Measurements from ENCODE around the gene JARID2.
A peak's percentile ranks its signal among the peaks of the same experiment; 100 is the strongest.

JARID2 gene

GRCh38 chr6:15551798-15552197 is 305.9 kb downstream of the JARID2 start:
- CTCF ChIA-PET, result interaction anchor here (1.0 to 2.2 kb wide), 5 partner anchors 30 to 75 kb away, joined by 3 to 7 read pairs (median 5); no protein-coding TSS in a partner anchor
- POLR2A ChIA-PET, result interaction anchor here (0.7 kb wide), 1 partner anchor 1006 kb away, joined by 4 read pairs; no protein-coding TSS in a partner anchor
- no peaks in the 10 kb centered on the region for H3K27me3 ChIP-seq (replicated peaks in 2 of 5; ENCODE audit: control insufficient read depth in 4 of 5, insufficient read depth in 5 of 5, low read length in 4 of 5)
- peaks cover 0 to 7% (median 3%) of the 10 kb centered on the region in 4 experiments for H3K36me3 ChIP-seq (ENCODE audit: control insufficient read depth in 4 of 4, insufficient read depth in 4 of 4, low read length in 3 of 4)
- DNase-seq, result peak; percentile 16 to 84 (median 78)
- H3K4me1 ChIP-seq (ENCODE audit: control extremely low read depth in 1 of 4, control insufficient read depth in 4 of 4, insufficient read depth in 4 of 4, low read length in 3 of 4), result peaks cover 5 to 31% (median 20%) of the 10 kb centered on the region in 4 experiments
- H3K4me3 ChIP-seq (ENCODE audit: control insufficient read depth in 1 of 7, extremely low read depth in 1 of 7, insufficient read depth in 4 of 7, low read depth in 2 of 7, low read length in 6 of 7), result peak overlapping the region in 3 of 7 experiments; percentile 1 to 46 (median 1)
- H3K27ac ChIP-seq (ENCODE audit: insufficient read depth in 1 of 2, low read depth in 1 of 2, low read length in 2 of 2, poor library complexity in 1 of 2, severe bottlenecking in 2 of 2), result peak overlapping the region in 1 of 2 experiments; percentile 9
- WGBS (ENCODE audit: insufficient coverage), result 3% methylated on average over 5 of the region's 6 CpGs
- H3K9me3 ChIP-seq (ENCODE audit: control extremely low read depth in 1 of 5, control insufficient read depth in 4 of 5, insufficient read depth in 2 of 5, low read depth in 1 of 5, low read length in 4 of 5), result no peaks in the 10 kb centered on the region

GRCh38 chr6:15553031-15553430 is 307.2 kb downstream of the JARID2 start:
- Histone ChIP-seq H3K36me3 (ENCODE audit: control insufficient read depth in 4 of 4, insufficient read depth in 4 of 4, low read length in 3 of 4) (peaks cover 0 to 7% (median 2%) of the 10 kb centered on the region in 4 experiments), H3K4me1 (ENCODE audit: control extremely low read depth in 1 of 4, control insufficient read depth in 4 of 4, insufficient read depth in 4 of 4, low read length in 3 of 4) (peaks cover 5 to 31% (median 20%) of the 10 kb centered on the region in 4 experiments), H3K27ac (ENCODE audit: insufficient read depth in 1 of 2, low read depth in 1 of 2, low read length in 2 of 2, poor library complexity in 1 of 2, severe bottlenecking in 2 of 2) (no peak overlapping the region), H3K4me3 (ENCODE audit: control insufficient read depth in 1 of 7, extremely low read depth in 1 of 7, insufficient read depth in 4 of 7, low read depth in 2 of 7, low read length in 6 of 7) (no peak overlapping the region), H3K27me3 (replicated peaks in 2 of 5; ENCODE audit: control insufficient read depth in 4 of 5, insufficient read depth in 5 of 5, low read length in 4 of 5) (no peaks in the 10 kb centered on the region), H3K9me3 (ENCODE audit: control extremely low read depth in 1 of 5, control insufficient read depth in 4 of 5, insufficient read depth in 2 of 5, low read depth in 1 of 5, low read length in 4 of 5) (no peaks in the 10 kb centered on the region)
- DNase-seq, result no peak
- 100% methylated on average over 1 of the region's 2 CpGs for WGBS (ENCODE audit: insufficient coverage)
- POLR2A ChIA-PET, result no interaction called here
- CTCF ChIA-PET, result interaction anchor here (1.8 to 2.2 kb wide), 2 partner anchors 33 to 70 kb away, joined by 6 to 7 read pairs; no protein-coding TSS in a partner anchor

GRCh38 chr6:15553736-15554294 is 307.9 kb downstream of the JARID2 start:
- Histone ChIP-seq H3K27me3 (replicated peaks in 2 of 5; ENCODE audit: control insufficient read depth in 4 of 5, insufficient read depth in 5 of 5, low read length in 4 of 5) (no peaks in the 10 kb centered on the region), H3K4me1 (ENCODE audit: control extremely low read depth in 1 of 4, control insufficient read depth in 4 of 4, insufficient read depth in 4 of 4, low read length in 3 of 4) (peaks cover 5 to 31% (median 20%) of the 10 kb centered on the region in 4 experiments), H3K36me3 (ENCODE audit: control insufficient read depth in 4 of 4, insufficient read depth in 4 of 4, low read length in 3 of 4) (peaks cover 0 to 7% (median 2%) of the 10 kb centered on the region in 4 experiments), H3K27ac (ENCODE audit: insufficient read depth in 1 of 2, low read depth in 1 of 2, low read length in 2 of 2, poor library complexity in 1 of 2, severe bottlenecking in 2 of 2) (no peak overlapping the region), H3K9me3 (ENCODE audit: control extremely low read depth in 1 of 5, control insufficient read depth in 4 of 5, insufficient read depth in 2 of 5, low read depth in 1 of 5, low read length in 4 of 5) (no peaks in the 10 kb centered on the region), H3K4me3 (ENCODE audit: control insufficient read depth in 1 of 7, extremely low read depth in 1 of 7, insufficient read depth in 4 of 7, low read depth in 2 of 7, low read length in 6 of 7) (no peak overlapping the region)
- ChIA-PET CTCF (interaction anchor here (1.8 to 2.2 kb wide), 2 partner anchors 34 to 69 kb away, joined by 6 to 7 read pairs; no protein-coding TSS in a partner anchor), POLR2A (no interaction called here)
- DNase-seq, result no peak
- WGBS (ENCODE audit: insufficient coverage), result 100% methylated on average over 2 of the region's 4 CpGs

- POLR2A ChIA-PET, result interaction anchor here (0.5 kb wide), 1 partner anchor 40 kb away, joined by 5 read pairs; no protein-coding TSS in a partner anchor
- 88% methylated on average over 6 of the region's 6 CpGs for WGBS (ENCODE audit: insufficient coverage)
Measured at GRCh38 chr6:15554728-15555100, 308.8 kb downstream of the JARID2 start.

GRCh38 chr6:15555101-15556038 is 309.5 kb downstream of the JARID2 start:
- peaks cover 5 to 30% (median 20%) of the 10 kb centered on the region in 4 experiments for H3K4me1 ChIP-seq (ENCODE audit: control extremely low read depth in 1 of 4, control insufficient read depth in 4 of 4, insufficient read depth in 4 of 4, low read length in 3 of 4)
- 95% methylated on average over 2 of the region's 5 CpGs for WGBS (ENCODE audit: insufficient coverage)
- peaks cover 0 to 7% (median 2%) of the 10 kb centered on the region in 4 experiments for H3K36me3 ChIP-seq (ENCODE audit: control insufficient read depth in 4 of 4, insufficient read depth in 4 of 4, low read length in 3 of 4)
- no peaks in the 10 kb centered on the region for H3K9me3 ChIP-seq (ENCODE audit: control extremely low read depth in 1 of 5, control insufficient read depth in 4 of 5, insufficient read depth in 2 of 5, low read depth in 1 of 5, low read length in 4 of 5)
- H3K27me3 ChIP-seq (replicated peaks in 2 of 5; ENCODE audit: control insufficient read depth in 4 of 5, insufficient read depth in 5 of 5, low read length in 4 of 5), result no peaks in the 10 kb centered on the region
- H3K27ac ChIP-seq (ENCODE audit: insufficient read depth in 1 of 2, low read depth in 1 of 2, low read length in 2 of 2, poor library complexity in 1 of 2, severe bottlenecking in 2 of 2), result peak overlapping the region in 1 of 2 experiments; percentile 44
- ChIA-PET CTCF (no interaction called here), POLR2A (interaction anchor here (0.5 kb wide), 1 partner anchor 39 kb away, joined by 5 read pairs; no protein-coding TSS in a partner anchor)
- no peak for DNase-seq
- H3K4me3 ChIP-seq (ENCODE audit: control insufficient read depth in 1 of 7, extremely low read depth in 1 of 7, insufficient read depth in 4 of 7, low read depth in 2 of 7, low read length in 6 of 7), result peak overlapping the region in 1 of 7 experiments; percentile 12

More at GRCh38 chr6:15554728-15555100, 308.8 kb downstream of the JARID2 start:
- CTCF ChIA-PET, result no interaction called here
- no peak overlapping the region for H3K4me3 ChIP-seq (ENCODE audit: control insufficient read depth in 1 of 7, extremely low read depth in 1 of 7, insufficient read depth in 4 of 7, low read depth in 2 of 7, low read length in 6 of 7)
- H3K27ac ChIP-seq (ENCODE audit: insufficient read depth in 1 of 2, low read depth in 1 of 2, low read length in 2 of 2, poor library complexity in 1 of 2, severe bottlenecking in 2 of 2), result no peak overlapping the region
- no peaks in the 10 kb centered on the region for H3K27me3 ChIP-seq (replicated peaks in 2 of 5; ENCODE audit: control insufficient read depth in 4 of 5, insufficient read depth in 5 of 5, low read length in 4 of 5)
- peaks cover 0 to 7% (median 2%) of the 10 kb centered on the region in 4 experiments for H3K36me3 ChIP-seq (ENCODE audit: control insufficient read depth in 4 of 4, insufficient read depth in 4 of 4, low read length in 3 of 4)
- peaks cover 5 to 31% (median 20%) of the 10 kb centered on the region in 4 experiments for H3K4me1 ChIP-seq (ENCODE audit: control extremely low read depth in 1 of 4, control insufficient read depth in 4 of 4, insufficient read depth in 4 of 4, low read length in 3 of 4)
- H3K9me3 ChIP-seq (ENCODE audit: control extremely low read depth in 1 of 5, control insufficient read depth in 4 of 5, insufficient read depth in 2 of 5, low read depth in 1 of 5, low read length in 4 of 5), result no peaks in the 10 kb centered on the region
- DNase-seq, result no peak

GRCh38 chr6:15556711-15557110 is 310.8 kb downstream of the JARID2 start:
- H3K27ac ChIP-seq (ENCODE audit: insufficient read depth in 1 of 2, low read depth in 1 of 2, low read length in 2 of 2, poor library complexity in 1 of 2, severe bottlenecking in 2 of 2), result peak overlapping the region in 1 of 2 experiments; percentile 0
- WGBS (ENCODE audit: insufficient coverage), result 80% methylated on average over 1 of the region's 1 CpG
- POLR2A ChIA-PET, result interaction anchor here (0.7 to 0.8 kb wide), 2 partner anchors 38 to 51 kb away, joined by 4 read pairs; no protein-coding TSS in a partner anchor
- H3K9me3 ChIP-seq (ENCODE audit: control extremely low read depth in 1 of 5, control insufficient read depth in 4 of 5, insufficient read depth in 2 of 5, low read depth in 1 of 5, low read length in 4 of 5), result no peaks in the 10 kb centered on the region
- peaks cover 3 to 17% (median 11%) of the 10 kb centered on the region in 4 experiments for H3K4me1 ChIP-seq (ENCODE audit: control extremely low read depth in 1 of 4, control insufficient read depth in 4 of 4, insufficient read depth in 4 of 4, low read length in 3 of 4)
- H3K27me3 ChIP-seq (replicated peaks in 2 of 5; ENCODE audit: control insufficient read depth in 4 of 5, insufficient read depth in 5 of 5, low read length in 4 of 5), result no peaks in the 10 kb centered on the region
- no peak overlapping the region for H3K4me3 ChIP-seq (ENCODE audit: control insufficient read depth in 1 of 7, extremely low read depth in 1 of 7, insufficient read depth in 4 of 7, low read depth in 2 of 7, low read length in 6 of 7)
- DNase-seq, result no peak
- peaks cover 0 to 2% (median under 1%) of the 10 kb centered on the region in 4 experiments for H3K36me3 ChIP-seq (ENCODE audit: control insufficient read depth in 4 of 4, insufficient read depth in 4 of 4, low read length in 3 of 4)
- CTCF ChIA-PET, result interaction anchor here (0.9 kb wide), 1 partner anchor 69 kb away, joined by 3 read pairs; no protein-coding TSS in a partner anchor

Data from common myeloid progenitor, CD34-positive (primary cell).